K562 (cell line): Measurements from ENCODE around the gene TCF4.

ENCODE experiments used
- JUNB ChIP-seq: fragments of 450-650 bp; formaldehyde crosslinking; conservative IDR thresholded peaks from 2 replicates; pipeline ENCODE4 v1.4.0; 2020; ENCODE audit warnings: mild to moderate bottlenecking
- KLF6 ChIP-seq: fragments of 250-450 bp; sonication (Bioruptor Pico); IDR thresholded peaks from 2 replicates; pipeline ENCODE4 v1.4.0; 2020; ENCODE audit warnings: mild to moderate bottlenecking, moderate library complexity, borderline replicate concordance
- PTBP1 ChIP-seq: fragments of 200-400 bp; formaldehyde crosslinking; IDR thresholded peaks from 2 replicates; pipeline ENCODE4 v1.6.1; 2017; ENCODE audit warnings: low read depth, low read length
- SIRT6 ChIP-seq: IDR thresholded peaks from one replicate; pipeline ENCODE4 v1.6.1; 2012; ENCODE audit warnings: low read depth, mild to moderate bottlenecking, control low read depth, inconsistent platforms, low read length, moderate library complexity
- SREBF1 ChIP-seq: fragments of 150-350 bp; IDR thresholded peaks from 2 replicates; pipeline ENCODE4 v1.6.1; 2014; ENCODE audit warnings: antibody characterized with exemption, low read depth, low read length, borderline replicate concordance
- TAF9B ChIP-seq: fragments of 450-650 bp; IDR thresholded peaks from 2 replicates; pipeline ENCODE4 v1.6.1; 2018; ENCODE audit warnings: mild to moderate bottlenecking; ENCODE audit not compliant: partially characterized antibody
- ZFP36 ChIP-seq: fragments of 150-350 bp; IDR thresholded peaks from 2 replicates; pipeline ENCODE4 v1.6.1; 2018; ENCODE audit warnings: low read length, low read depth; ENCODE audit not compliant: partially characterized antibody
- ZNF696 ChIP-seq: fragments of 250-450 bp; sonication (Bioruptor Pico); conservative IDR thresholded peaks from 2 replicates; pipeline ENCODE4 v1.4.0; 2020; ENCODE audit warnings: mild to moderate bottlenecking, moderate library complexity
- TF ChIP-seq, protein P1 (sequence below), 3 experiments: IDR thresholded peaks in 2 of 3; conservative IDR thresholded peaks in 1 of 3; 2 replicates each; pipeline ENCODE4 v1.5.1; 2011 to 2012; ENCODE audit warnings: low read length in 3 of 3, mild to moderate bottlenecking in 3 of 3, control low read depth in 2 of 3, improper control_type of control experiment in 1 of 3, inconsistent platforms in 1 of 3, low read depth in 1 of 3, mixed read lengths in 1 of 3, moderate library complexity in 1 of 3; ENCODE audit not compliant: insufficient read depth in 2 of 3
- TF ChIP-seq, protein P2 (sequence below): sonication (generic); formaldehyde crosslinking; IDR thresholded peaks from 2 replicates; pipeline ENCODE4 v1.9.0; 2022; ENCODE audit warnings: mild to moderate bottlenecking, missing genetic modification reagents
- TF ChIP-seq, protein P3 (sequence below): sonication (generic); formaldehyde crosslinking; IDR thresholded peaks from 2 replicates; pipeline ENCODE4 v1.8.1; 2023; ENCODE audit warnings: mild to moderate bottlenecking, missing genetic modification reagents

DNA sequence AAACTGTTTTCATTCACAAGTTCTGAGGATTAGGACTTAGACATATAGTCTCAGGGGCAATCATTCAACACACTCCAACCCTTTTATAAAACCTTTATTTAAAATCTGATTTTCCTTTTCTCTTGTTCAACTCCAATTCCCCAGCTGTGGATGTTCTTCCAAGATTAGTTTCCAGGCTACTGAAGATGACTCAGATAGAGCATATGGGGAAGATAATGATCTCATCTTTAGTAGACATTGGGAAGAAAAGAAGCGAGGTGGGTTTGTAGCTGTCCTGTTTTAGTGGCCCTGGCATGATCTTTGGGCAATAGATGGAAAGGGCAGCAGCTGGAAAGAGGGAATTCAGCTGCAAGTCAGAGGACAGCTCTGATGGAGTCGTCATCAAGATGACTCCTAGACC is 381.1 kb downstream of the TCF4 start:
- TF ChIP-seq TAF9B (no peak), PTBP1 (no peak), KLF6 (CRISPR knock-in tag) (no peak), SIRT6 (no peak), ZNF696 (CRISPR knock-in tag) (no peak), ZFP36 (no peak), JUNB (CRISPR knock-in tag) (no peak), SREBF1 (no peak)
- TF ChIP-seq, protein P1, sequence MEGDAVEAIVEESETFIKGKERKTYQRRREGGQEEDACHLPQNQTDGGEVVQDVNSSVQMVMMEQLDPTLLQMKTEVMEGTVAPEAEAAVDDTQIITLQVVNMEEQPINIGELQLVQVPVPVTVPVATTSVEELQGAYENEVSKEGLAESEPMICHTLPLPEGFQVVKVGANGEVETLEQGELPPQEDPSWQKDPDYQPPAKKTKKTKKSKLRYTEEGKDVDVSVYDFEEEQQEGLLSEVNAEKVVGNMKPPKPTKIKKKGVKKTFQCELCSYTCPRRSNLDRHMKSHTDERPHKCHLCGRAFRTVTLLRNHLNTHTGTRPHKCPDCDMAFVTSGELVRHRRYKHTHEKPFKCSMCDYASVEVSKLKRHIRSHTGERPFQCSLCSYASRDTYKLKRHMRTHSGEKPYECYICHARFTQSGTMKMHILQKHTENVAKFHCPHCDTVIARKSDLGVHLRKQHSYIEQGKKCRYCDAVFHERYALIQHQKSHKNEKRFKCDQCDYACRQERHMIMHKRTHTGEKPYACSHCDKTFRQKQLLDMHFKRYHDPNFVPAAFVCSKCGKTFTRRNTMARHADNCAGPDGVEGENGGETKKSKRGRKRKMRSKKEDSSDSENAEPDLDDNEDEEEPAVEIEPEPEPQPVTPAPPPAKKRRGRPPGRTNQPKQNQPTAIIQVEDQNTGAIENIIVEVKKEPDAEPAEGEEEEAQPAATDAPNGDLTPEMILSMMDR (IDR thresholded peaks at IDR 0.05 in 2 of 3, conservative IDR thresholded peaks at IDR 0.05 in 1 of 3; ENCODE audit: insufficient read depth in 2 of 3, low read depth in 1 of 3, low read length in 3 of 3) = no peak
- TF ChIP-seq, protein P2, sequence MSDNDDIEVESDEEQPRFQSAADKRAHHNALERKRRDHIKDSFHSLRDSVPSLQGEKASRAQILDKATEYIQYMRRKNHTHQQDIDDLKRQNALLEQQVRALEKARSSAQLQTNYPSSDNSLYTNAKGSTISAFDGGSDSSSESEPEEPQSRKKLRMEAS (CRISPR knock-in tag) = no peak
- TF ChIP-seq, protein P3, sequence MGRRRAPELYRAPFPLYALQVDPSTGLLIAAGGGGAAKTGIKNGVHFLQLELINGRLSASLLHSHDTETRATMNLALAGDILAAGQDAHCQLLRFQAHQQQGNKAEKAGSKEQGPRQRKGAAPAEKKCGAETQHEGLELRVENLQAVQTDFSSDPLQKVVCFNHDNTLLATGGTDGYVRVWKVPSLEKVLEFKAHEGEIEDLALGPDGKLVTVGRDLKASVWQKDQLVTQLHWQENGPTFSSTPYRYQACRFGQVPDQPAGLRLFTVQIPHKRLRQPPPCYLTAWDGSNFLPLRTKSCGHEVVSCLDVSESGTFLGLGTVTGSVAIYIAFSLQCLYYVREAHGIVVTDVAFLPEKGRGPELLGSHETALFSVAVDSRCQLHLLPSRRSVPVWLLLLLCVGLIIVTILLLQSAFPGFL (CRISPR knock-in tag) = no peak
